ENCODE data around the gene PPM1M. TPM values are rescaled to one million over a fixed set of nuclear protein-coding genes. Genes with fewer than 3 reads are reported as not detected.

PPM1M gene
- total RNA-seq, 2 experiments from 2014 or later = 94.3 to 100 TPM

DNA sequence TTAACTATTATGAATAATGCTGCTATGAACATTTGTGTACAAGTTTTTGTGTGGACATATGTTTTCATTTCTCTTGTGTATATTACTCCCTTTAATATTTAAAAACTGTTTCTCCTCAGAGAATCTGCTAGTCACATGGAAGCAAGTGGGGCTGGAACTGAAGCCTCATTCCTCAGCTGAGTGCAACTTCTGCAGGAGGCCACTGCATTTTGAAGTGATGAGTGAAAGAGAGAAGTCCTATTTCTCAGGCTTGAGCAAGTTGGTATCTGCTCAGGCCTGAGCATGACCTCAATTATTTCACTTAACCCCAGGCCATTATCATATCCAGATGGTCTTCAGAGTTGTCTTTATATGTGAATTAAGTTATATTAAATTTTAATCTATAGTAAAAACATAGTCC is 31.7 kb upstream of the PPM1M start:
- intact Hi-C loops (cut with micrococcal nuclease) = no loop called here
- Mint-ChIP-seq H3K4me3 (no peak overlapping the region), H3K4me1 (ENCODE audit: low read depth) (peaks cover 24% of the 10 kb centered on the region), H3K36me3 (ENCODE audit: low read depth) (peaks cover 43% of the 10 kb centered on the region), H3K27ac (no peak overlapping the region), H3K9me3 (no peaks in the 10 kb centered on the region), H3K27me3 (no peaks in the 10 kb centered on the region)
- TF ChIP-seq, protein P1, sequence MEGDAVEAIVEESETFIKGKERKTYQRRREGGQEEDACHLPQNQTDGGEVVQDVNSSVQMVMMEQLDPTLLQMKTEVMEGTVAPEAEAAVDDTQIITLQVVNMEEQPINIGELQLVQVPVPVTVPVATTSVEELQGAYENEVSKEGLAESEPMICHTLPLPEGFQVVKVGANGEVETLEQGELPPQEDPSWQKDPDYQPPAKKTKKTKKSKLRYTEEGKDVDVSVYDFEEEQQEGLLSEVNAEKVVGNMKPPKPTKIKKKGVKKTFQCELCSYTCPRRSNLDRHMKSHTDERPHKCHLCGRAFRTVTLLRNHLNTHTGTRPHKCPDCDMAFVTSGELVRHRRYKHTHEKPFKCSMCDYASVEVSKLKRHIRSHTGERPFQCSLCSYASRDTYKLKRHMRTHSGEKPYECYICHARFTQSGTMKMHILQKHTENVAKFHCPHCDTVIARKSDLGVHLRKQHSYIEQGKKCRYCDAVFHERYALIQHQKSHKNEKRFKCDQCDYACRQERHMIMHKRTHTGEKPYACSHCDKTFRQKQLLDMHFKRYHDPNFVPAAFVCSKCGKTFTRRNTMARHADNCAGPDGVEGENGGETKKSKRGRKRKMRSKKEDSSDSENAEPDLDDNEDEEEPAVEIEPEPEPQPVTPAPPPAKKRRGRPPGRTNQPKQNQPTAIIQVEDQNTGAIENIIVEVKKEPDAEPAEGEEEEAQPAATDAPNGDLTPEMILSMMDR (IDR thresholded peaks at IDR 0.05) = no peak
- ATAC-seq (no peak), DNase-seq (no peak)
- ChIA-PET POLR2A (interaction anchor here (1.2 kb wide), 1 partner anchor 11 kb away, joined by 3 read pairs; no protein-coding TSS in a partner anchor), CTCF (interaction anchor here (1.7 kb wide), 1 partner anchor 126 kb away, joined by 9 read pairs; no protein-coding TSS in a partner anchor)

DNA sequence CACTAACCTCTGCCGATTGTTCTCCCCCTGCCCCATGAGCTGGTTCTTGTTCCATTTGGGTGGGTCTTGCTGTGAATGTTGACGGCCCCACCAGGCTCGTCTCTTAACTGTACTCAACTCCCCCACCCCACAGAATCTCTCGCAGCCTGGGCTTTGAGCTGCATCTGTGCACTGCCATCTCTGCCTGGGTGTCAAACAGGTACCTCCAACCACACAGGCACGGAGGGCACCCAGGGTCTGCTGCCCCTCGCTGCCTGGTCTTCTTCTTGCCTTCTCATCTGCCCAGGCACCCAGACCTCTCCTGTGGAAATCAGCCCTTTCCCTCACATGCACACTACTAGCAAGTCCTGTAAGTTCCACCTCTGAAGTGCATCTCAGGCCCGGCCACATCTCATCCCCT is 30.2 kb upstream of the PPM1M start:
- ATAC-seq (no peak), DNase-seq (no peak)
- intact Hi-C loops (cut with micrococcal nuclease) = no loop called here
- TF ChIP-seq, protein P1 (IDR thresholded peaks at IDR 0.05) = no peak
- H3K27ac Mint-ChIP-seq = no peak overlapping the region
- CTCF ChIA-PET = interaction anchor here (1.0 to 1.7 kb wide), 3 partner anchors 10 to 125 kb away, joined by 5 to 9 read pairs (median 6); partner anchors contain the start of gene WDR82
- no peaks in the 10 kb centered on the region for H3K27me3 Mint-ChIP-seq
- POLR2A ChIA-PET = interaction anchor here (0.9 kb wide), 1 partner anchor 12 kb away, joined by 3 read pairs; no protein-coding TSS in a partner anchor
- no peaks in the 10 kb centered on the region for H3K9me3 Mint-ChIP-seq
- H3K4me3 Mint-ChIP-seq = no peak overlapping the region
- H3K36me3 Mint-ChIP-seq (ENCODE audit: low read depth) = peaks cover 34% of the 10 kb centered on the region
- peaks cover 35% of the 10 kb centered on the region for H3K4me1 Mint-ChIP-seq (ENCODE audit: low read depth)

DNA sequence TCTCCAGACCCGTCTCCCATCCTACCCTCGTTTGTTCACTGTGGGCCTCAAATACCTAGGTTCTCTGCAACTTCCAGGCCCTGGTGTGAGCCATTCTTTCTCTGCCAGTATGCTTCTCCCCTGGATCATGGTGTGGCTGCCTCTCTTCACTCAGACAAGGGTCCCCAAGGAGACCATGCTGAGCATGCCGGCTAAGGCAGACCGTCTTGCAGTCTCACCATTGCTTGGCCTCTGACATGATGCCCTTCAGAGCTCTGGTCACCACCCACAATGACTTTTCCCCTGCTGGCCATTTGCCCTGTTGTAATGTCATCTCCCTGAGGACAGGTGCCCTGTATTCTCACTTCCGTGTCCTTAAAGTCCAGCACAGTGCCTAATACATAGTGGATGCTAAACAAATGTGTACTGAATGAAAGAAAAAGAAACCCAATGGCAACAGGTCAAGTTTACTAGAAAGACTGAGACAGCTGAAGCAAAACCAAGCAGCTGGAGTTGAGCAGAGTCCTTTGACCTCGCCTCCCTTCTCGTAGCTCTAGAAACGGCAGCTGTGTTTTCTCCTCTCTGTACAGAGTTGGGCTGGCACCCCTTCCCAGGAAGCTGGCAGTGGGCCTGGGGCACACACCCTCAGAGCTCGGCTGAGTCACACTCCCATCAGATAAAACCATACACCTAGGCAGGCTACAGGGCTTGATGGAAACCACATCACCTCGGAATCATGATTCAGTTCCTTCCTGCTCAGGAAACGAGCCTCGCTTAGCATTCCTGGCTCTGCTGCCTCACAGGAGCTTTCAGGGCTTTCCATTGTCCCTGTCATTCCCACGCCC is 28.8 kb upstream of the PPM1M start:
- Mint-ChIP-seq H3K27ac (peak overlapping the region; percentile 77), H3K4me3 (peak overlapping the region; percentile 70), H3K4me1 (ENCODE audit: low read depth) (peaks cover 48% of the 10 kb centered on the region), H3K9me3 (no peaks in the 10 kb centered on the region), H3K27me3 (no peaks in the 10 kb centered on the region), H3K36me3 (ENCODE audit: low read depth) (peaks cover 33% of the 10 kb centered on the region)
- ChIA-PET POLR2A (interaction anchor here (0.6 to 2.8 kb wide), 8 partner anchors 12 to 62 kb away, joined by 3 to 12 read pairs (median 4); partner anchors contain the start of genes PPM1M and WDR82), CTCF (interaction anchor here (0.7 to 11.9 kb wide), 8 partner anchors 8 to 164 kb away, joined by 3 to 223 read pairs (median 38); partner anchors contain the start of genes TLR9, TWF2 and WDR82)
- TF ChIP-seq, protein P1 (IDR thresholded peaks at IDR 0.05) = no peak
- peak; percentile 51 for ATAC-seq
- peak; percentile 57 for DNase-seq
- intact Hi-C loops (cut with micrococcal nuclease) = no loop called here

DNA sequence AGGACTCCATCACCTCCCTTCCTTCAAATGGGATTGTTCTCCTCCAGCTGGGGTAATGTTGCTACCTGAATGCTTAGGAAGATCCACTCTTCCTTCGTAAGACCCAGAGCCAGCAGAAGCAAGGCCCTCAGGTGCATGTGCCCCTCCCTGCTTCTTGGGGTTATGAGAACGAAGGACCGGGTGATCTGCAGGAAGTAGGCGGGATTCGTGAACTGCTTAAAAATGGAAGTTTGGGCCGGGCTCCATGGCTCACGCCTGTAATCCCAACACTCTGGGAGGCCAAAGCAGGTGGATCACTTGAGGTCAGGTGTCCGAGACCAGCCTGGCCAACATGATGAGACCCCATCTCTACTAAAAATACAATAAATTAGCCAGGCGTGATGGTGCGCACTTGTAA is 28.2 kb upstream of the PPM1M start:
- ATAC-seq = no peak
- CTCF ChIA-PET = interaction anchor here (0.7 to 11.9 kb wide), 8 partner anchors 8 to 163 kb away, joined by 3 to 223 read pairs (median 38); partner anchors contain the start of genes TLR9, TWF2 and WDR82

More for the DNA sequence above, 28.2 kb upstream of the PPM1M start:
- H3K4me3 Mint-ChIP-seq = peak overlapping the region; percentile 70
- intact Hi-C loops (cut with micrococcal nuclease) = no loop called here
- TF ChIP-seq, protein P1 (IDR thresholded peaks at IDR 0.05) = no peak
- POLR2A ChIA-PET = interaction anchor here (0.6 to 2.8 kb wide), 6 partner anchors 13 to 61 kb away, joined by 3 to 12 read pairs (median 4); partner anchors contain the start of genes PPM1M and WDR82
- H3K27me3 Mint-ChIP-seq = no peaks in the 10 kb centered on the region
- no peaks in the 10 kb centered on the region for H3K9me3 Mint-ChIP-seq
- no peak for DNase-seq
- peak overlapping the region; percentile 77 for H3K27ac Mint-ChIP-seq
- peaks cover 27% of the 10 kb centered on the region for H3K36me3 Mint-ChIP-seq (ENCODE audit: low read depth)
- H3K4me1 Mint-ChIP-seq (ENCODE audit: low read depth) = peaks cover 54% of the 10 kb centered on the region

Data from activated CD8-positive, alpha-beta T cell treated with anti-CD3 and anti-CD28 coated beads for 36 hours (primary cell).